GM18868 (cell line): ENCODE results near the gene MLNR.

ENCODE experiments used
- ATAC-seq: cut with Tn5 transposase; IDR thresholded peaks from one replicate; pipeline ENCODE4 v1.9.1; 2021; ENCODE audit warnings: mild to moderate bottlenecking, moderate library complexity; ENCODE audit not compliant: unreplicated experiment

The MLNR gene, protein sequence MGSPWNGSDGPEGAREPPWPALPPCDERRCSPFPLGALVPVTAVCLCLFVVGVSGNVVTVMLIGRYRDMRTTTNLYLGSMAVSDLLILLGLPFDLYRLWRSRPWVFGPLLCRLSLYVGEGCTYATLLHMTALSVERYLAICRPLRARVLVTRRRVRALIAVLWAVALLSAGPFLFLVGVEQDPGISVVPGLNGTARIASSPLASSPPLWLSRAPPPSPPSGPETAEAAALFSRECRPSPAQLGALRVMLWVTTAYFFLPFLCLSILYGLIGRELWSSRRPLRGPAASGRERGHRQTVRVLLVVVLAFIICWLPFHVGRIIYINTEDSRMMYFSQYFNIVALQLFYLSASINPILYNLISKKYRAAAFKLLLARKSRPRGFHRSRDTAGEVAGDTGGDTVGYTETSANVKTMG

DNA sequence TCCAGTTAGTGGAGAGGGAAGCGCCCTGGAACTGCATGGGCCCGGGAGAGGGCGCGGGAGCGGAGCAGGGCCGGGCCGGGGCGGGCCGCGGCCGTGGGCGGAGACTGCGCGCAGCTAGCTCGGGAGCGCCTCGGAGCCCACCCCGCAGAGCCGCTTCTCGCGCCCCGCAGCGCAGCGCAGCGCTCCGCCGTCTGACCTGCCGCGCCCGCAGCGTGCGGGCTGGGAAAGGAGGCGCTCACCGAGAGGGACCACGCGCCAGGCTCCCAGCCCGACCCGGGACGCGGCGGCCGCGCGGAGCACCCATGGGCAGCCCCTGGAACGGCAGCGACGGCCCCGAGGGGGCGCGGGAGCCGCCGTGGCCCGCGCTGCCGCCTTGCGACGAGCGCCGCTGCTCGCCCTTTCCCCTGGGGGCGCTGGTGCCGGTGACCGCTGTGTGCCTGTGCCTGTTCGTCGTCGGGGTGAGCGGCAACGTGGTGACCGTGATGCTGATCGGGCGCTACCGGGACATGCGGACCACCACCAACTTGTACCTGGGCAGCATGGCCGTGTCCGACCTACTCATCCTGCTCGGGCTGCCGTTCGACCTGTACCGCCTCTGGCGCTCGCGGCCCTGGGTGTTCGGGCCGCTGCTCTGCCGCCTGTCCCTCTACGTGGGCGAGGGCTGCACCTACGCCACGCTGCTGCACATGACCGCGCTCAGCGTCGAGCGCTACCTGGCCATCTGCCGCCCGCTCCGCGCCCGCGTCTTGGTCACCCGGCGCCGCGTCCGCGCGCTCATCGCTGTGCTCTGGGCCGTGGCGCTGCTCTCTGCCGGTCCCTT lies at the start of gene MLNR:
Gene MLNR (plus strand): TSS at position 303 of the 820 bp plus-strand sequence. CDS start 0 bp downstream, at position 303.
- peak; percentile 56 for ATAC-seq

GRCh38 chr13:49171359-49171758 lies 48.8 kb upstream of the MLNR start:
- ATAC-seq = no peak

- ATAC-seq = no peak
Observed at GRCh38 chr13:49183672-49184325, 36.3 kb upstream of the MLNR start.

DNA sequence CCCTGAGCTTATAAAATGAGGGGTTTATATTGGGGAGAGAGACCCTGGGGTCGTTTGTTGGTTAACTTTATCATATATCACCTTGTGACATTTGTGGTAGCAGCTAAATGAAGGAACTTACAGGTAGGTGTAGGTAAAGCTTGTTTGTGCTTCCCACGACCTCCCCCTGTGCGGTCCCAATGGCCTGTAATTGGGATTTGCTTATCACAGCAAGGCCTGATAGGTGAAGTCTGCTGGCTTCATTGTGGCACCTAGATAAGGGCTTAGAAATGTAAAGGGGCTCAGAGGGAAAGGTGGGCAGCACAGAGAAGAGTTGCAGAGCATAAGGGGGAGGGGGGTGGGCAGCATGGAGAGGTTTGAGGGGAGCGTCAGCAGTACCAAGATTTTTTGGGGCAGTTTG lies 35.5 kb upstream of the MLNR start:
- no peak for ATAC-seq

- no peak for ATAC-seq
Observed at GRCh38 chr13:49185264-49185663, 34.9 kb upstream of the MLNR start.

DNA sequence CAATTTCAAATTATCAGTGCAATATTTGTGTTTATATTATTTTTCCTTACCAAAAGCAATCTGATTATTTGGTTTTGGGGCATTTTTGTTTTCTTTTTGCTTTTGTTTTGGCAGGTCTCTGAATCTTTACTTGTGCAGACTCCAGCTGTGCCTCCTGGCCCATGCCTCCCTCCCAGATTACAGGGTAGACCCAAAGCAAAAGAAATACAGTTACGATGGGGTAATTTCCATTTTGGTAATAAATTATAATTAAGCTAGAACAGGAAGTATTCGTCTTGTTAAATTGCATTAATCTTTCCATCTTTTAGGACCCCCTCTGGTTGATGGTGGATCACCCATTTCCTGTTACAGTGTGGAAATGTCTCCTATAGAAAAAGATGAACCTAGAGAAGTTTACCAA lies 29.2 kb upstream of the MLNR start:
- ATAC-seq = no peak

- ATAC-seq = no peak
Observed at GRCh38 chr13:49206641-49207040, 13.5 kb upstream of the MLNR start.

- ATAC-seq = no peak
Observed at GRCh38 chr13:49208619-49209018, 11.5 kb upstream of the MLNR start.

GRCh38 chr13:49210114-49210513 lies 10.0 kb upstream of the MLNR start:
- ATAC-seq = no peak

DNA sequence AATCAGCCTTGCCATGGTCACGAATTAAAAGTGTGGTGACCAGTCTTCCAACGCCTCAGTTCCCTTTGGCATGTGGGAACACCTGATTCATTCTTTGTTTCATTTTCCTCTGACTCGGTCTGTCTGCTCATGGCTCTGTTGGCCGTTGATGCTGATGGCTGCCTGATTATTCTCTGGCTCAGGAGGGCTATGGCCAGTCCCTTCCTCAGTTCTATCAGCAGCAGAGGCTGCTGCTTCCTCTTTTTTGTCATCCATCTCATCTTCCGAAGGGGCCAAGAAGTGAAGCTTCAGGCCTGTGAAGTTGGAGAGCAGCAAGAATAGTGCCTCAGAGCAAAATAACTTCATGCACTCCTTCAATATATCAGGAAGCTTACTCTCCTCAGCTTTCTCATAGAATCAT lies 9.5 kb upstream of the MLNR start:
- no peak for ATAC-seq

GRCh38 chr13:49213539-49213938 lies 6.6 kb upstream of the MLNR start:
- ATAC-seq = no peak

DNA sequence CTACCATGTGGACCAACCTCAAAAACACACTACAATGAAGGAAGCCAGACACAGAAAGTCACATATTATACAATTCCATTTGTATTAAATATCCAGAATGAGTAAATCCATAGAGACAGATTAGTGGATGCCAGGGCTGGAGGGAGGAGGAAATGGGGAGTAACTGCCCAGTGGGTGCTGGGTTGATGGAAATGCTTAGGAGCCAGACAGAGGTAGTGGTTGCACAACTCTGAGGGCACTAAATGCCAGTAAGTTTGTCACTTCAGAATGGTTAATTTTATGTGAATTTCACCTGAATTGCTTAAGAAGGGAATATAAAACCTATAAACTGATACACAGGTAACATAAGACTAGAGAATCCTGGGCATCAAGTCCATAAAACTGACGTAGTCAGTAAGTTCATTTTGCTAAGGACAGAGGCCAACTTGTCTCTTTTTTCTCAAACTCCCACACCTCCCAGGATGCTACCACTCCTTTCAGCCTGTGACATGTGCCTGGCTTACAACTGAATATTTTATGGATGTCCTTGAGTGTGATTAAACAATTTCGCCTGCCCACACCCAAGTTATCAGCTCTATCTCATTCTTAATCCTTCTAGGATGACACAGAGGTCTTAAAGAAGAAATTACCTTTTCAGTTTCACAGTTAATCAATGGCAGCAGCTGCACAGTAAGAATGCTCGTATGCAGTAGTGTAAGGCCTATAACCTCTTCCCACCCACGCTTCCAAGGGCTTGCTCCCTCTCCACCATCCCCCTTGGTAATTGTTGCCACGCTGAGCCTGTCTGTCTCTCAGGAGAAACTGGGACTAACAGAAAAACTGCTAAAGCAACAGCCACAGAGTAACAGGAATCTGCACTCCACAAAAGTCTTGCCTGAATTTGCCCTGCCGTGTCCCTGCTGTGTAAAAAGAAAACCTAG lies 5.9 kb upstream of the MLNR start:
- no peak for ATAC-seq

DNA sequence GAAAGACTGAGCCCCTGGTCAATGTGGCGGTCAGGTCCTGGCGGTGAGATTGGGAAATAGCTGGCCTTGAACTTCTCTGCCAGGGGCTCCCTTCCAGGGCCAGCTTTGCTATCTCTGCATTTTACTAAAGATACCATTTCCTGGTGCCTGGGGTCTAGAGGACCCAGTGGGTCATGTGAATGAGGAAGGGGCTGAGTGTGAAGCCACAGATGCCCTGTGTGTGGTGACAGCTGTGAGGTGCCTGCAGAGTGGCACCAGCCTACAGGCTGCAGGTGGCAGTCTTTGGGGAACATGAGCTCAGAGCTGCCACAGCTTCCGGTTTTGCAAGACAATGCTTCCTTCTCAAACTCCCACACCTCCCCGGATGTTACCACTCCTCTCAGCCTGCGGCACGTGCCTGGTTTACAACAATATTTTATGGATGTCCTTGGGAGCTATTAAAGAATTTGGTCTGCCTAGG lies 5.2 kb upstream of the MLNR start:
- peak; percentile 78 for ATAC-seq

DNA sequence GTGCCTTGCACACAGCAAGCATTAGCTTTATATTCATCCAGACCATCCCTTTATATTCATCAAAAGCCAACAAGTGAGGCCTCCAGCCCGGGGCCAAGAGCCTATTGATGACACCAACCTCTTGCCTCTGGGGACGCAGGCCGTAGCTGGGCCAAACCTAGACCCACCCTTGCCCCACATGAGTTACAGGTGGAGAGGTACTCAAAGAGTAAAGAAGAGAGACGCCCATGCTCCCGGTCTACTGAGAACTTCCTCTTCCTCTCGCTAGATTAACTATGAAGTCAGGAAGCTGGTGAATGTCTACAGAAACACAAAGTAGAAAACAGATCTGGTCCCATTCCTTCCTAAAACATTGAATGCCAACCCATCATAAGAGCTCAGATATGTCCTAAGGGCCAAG lies 3.8 kb upstream of the MLNR start:
- ATAC-seq = no peak

DNA sequence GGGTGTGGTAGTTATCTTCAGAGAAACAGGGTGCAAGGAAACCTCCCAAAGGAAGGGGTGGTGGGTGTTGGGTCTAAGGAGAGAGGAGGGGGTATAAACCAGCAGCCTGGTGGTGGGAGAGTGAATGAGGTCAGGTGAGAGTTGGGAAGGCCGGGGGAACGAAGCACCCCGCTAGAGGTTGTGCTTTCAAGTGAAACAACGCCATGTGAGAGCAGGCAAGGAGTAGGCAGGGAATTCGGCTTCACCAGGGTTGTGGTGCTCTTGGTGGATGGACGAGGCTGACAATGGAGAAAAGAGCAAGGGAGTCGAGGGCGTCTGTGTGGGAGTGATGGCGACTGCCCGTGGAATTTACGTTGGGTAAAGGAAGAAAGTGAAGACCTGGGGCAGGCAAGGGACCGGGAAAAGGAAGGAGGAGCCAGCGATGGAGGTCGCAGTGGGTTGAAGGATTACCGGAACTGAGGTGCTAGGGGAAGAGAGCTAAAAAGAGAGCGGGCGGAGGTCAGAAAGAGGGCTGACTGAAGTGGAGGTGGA lies 2.1 kb upstream of the MLNR start:
- ATAC-seq = no peak

DNA sequence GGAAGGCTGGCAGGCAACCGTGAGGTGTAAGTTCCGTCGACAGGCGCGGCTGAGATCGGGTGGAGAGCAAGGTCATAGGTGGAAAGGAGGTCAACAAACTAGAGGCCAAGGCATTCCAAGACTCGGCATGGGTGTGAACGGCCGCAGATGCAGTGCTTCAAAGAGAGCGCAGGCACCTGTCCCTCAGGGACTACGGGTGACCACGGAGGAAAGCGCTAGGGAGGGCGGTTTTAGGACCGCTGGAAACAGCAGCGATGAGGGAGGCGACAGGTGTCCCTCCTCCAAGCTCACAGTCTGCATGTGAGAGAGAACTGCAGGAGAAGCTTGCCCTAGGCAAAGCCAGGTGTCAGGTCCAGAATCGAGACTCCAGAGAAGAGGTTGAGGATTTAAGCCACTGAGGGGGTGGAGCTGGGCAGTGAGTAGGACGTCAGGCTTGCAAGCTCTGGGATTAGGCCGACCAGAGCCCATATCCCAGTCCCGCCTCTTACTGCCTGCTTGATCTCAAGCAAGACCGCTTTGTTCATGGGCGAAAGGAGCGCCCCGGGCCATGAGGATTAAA lies 1.6 kb upstream of the MLNR start:
- no peak for ATAC-seq

DNA sequence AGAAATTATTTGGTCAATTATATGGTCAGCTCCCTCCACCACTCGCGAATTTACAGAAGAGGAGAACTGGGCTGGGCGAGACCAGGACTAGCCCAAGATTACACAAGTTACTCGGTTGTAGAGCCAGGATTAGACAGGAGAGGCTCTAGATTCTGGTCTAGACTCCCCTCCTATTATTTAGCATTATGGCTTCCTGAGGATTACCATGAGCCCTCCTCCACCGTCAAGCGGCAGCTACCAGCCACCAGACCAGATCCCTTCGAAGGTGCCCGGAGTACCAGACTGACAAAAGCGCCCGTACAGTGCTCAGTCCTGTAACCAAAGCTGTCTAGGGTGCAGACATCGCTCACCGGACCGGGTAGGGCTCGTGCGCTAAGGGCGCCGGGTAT lies 497 bp upstream of the MLNR start:
- no peak for ATAC-seq

DNA sequence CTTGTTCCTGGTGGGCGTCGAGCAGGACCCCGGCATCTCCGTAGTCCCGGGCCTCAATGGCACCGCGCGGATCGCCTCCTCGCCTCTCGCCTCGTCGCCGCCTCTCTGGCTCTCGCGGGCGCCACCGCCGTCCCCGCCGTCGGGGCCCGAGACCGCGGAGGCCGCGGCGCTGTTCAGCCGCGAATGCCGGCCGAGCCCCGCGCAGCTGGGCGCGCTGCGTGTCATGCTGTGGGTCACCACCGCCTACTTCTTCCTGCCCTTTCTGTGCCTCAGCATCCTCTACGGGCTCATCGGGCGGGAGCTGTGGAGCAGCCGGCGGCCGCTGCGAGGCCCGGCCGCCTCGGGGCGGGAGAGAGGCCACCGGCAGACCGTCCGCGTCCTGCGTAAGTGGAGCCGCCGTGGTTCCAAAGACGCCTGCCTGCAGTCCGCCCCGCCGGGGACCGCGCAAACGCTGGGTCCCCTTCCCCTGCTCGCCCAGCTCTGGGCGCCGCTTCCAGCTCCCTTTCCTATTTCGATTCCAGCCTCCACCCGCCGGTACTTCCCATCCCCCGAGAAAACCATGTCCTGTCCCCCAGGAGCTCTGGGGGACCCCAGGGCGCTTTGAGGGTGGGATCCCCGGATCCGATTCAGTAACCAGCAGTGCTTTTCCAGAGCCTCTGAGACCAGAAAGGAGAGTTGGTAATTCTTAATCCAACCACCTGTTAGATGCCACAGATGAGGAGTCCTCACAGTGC lies 885 bp downstream of the MLNR start:
- no peak for ATAC-seq

DNA sequence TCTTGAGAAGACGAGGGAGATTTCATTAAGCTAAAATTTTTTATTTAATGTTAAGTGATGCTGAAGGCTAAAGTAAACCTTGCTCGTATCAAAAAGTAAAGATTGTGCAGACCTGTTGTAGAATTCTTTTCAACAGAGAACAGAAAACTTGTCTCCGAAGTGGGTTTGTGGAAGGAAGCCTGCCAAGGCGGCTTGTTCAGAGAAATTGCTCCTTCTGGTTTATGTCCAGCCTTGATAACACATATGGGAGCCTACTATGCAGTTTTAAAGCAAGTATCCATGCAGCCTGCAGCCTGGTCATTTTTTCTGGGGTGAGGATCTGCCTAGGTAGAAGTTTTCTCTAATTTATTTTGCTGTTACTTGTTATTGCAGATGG lies 1.4 kb downstream of the MLNR start:
- ATAC-seq = no peak
